ENCODE results near the gene CCDC148.

Gene CCDC148

GRCh38 chr2:158394453-158394852, 62.1 kb downstream of the CCDC148 start:
- in situ Hi-C loops (cut with HindIII; ENCODE audit: low pct_unique_long_range_greater_than_20kb, low sequenced_read_pairs): no loop called here
- no peak for DNase-seq (ENCODE audit: low read depth in 1 of 2, low spot score in 1 of 2)
- no peak for TF ChIP-seq JUND (IDR thresholded peaks at IDR 0.05; ENCODE audit: low read depth)

GRCh38 chr2:158393886-158394285, 62.7 kb downstream of the CCDC148 start:
- in situ Hi-C loops (cut with HindIII; ENCODE audit: low pct_unique_long_range_greater_than_20kb, low sequenced_read_pairs): no loop called here
- TF ChIP-seq JUND (IDR thresholded peaks at IDR 0.05; ENCODE audit: low read depth): no peak
- DNase-seq (ENCODE audit: low read depth in 1 of 2, low spot score in 1 of 2): no peak

GRCh38 chr2:158392687-158393086, 63.9 kb downstream of the CCDC148 start:
- in situ Hi-C loops (cut with HindIII; ENCODE audit: low pct_unique_long_range_greater_than_20kb, low sequenced_read_pairs): no loop called here
- no peak for TF ChIP-seq JUND (IDR thresholded peaks at IDR 0.05; ENCODE audit: low read depth)
- DNase-seq (ENCODE audit: low read depth in 1 of 2, low spot score in 1 of 2): no peak

- no peak for TF ChIP-seq JUND (IDR thresholded peaks at IDR 0.05; ENCODE audit: low read depth)
- in situ Hi-C loops (cut with HindIII; ENCODE audit: low pct_unique_long_range_greater_than_20kb, low sequenced_read_pairs): no loop called here
- no peak for DNase-seq (ENCODE audit: low read depth in 1 of 2, low spot score in 1 of 2)
Observed at GRCh38 chr2:158391876-158392275, 64.7 kb downstream of the CCDC148 start.

- no peak for TF ChIP-seq JUND (IDR thresholded peaks at IDR 0.05; ENCODE audit: low read depth)
- in situ Hi-C loops (cut with HindIII; ENCODE audit: low pct_unique_long_range_greater_than_20kb, low sequenced_read_pairs): no loop called here
Observed at GRCh38 chr2:158391361-158391760, 65.2 kb downstream of the CCDC148 start.

GRCh38 chr2:158388159-158388558, 68.4 kb downstream of the CCDC148 start:
- no peak for DNase-seq (ENCODE audit: low read depth in 1 of 2, low spot score in 1 of 2)
- in situ Hi-C loops (cut with HindIII; ENCODE audit: low pct_unique_long_range_greater_than_20kb, low sequenced_read_pairs): no loop called here
- TF ChIP-seq JUND (IDR thresholded peaks at IDR 0.05; ENCODE audit: low read depth): no peak

More at GRCh38 chr2:158391361-158391760, 65.2 kb downstream of the CCDC148 start:
- no peak for DNase-seq (ENCODE audit: low read depth in 1 of 2, low spot score in 1 of 2)

GRCh38 chr2:158385646-158386045, 70.9 kb downstream of the CCDC148 start:
- in situ Hi-C loops (cut with HindIII; ENCODE audit: low pct_unique_long_range_greater_than_20kb, low sequenced_read_pairs): no loop called here
- TF ChIP-seq JUND (IDR thresholded peaks at IDR 0.05; ENCODE audit: low read depth): no peak
- no peak for DNase-seq (ENCODE audit: low read depth in 1 of 2, low spot score in 1 of 2)

- no peak for DNase-seq (ENCODE audit: low read depth in 1 of 2, low spot score in 1 of 2)
- no peak for TF ChIP-seq JUND (IDR thresholded peaks at IDR 0.05; ENCODE audit: low read depth)
- in situ Hi-C loops (cut with HindIII; ENCODE audit: low pct_unique_long_range_greater_than_20kb, low sequenced_read_pairs): no loop called here
Observed at GRCh38 chr2:158381978-158382377, 74.6 kb downstream of the CCDC148 start.

- DNase-seq (ENCODE audit: low read depth in 1 of 2, low spot score in 1 of 2): no peak
- in situ Hi-C loops (cut with HindIII; ENCODE audit: low pct_unique_long_range_greater_than_20kb, low sequenced_read_pairs): no loop called here
- no peak for TF ChIP-seq JUND (IDR thresholded peaks at IDR 0.05; ENCODE audit: low read depth)
Observed at GRCh38 chr2:158381205-158381604, 75.3 kb downstream of the CCDC148 start.

- in situ Hi-C loops (cut with HindIII; ENCODE audit: low pct_unique_long_range_greater_than_20kb, low sequenced_read_pairs): no loop called here
- no peak for DNase-seq (ENCODE audit: low read depth in 1 of 2, low spot score in 1 of 2)
- no peak for TF ChIP-seq JUND (IDR thresholded peaks at IDR 0.05; ENCODE audit: low read depth)
Observed at GRCh38 chr2:158380746-158381145, 75.8 kb downstream of the CCDC148 start.

- DNase-seq (ENCODE audit: low read depth in 1 of 2, low spot score in 1 of 2): no peak
- TF ChIP-seq JUND (IDR thresholded peaks at IDR 0.05; ENCODE audit: low read depth): no peak
- in situ Hi-C loops (cut with HindIII; ENCODE audit: low pct_unique_long_range_greater_than_20kb, low sequenced_read_pairs): no loop called here
Observed at GRCh38 chr2:158378926-158379325, 77.6 kb downstream of the CCDC148 start.

- DNase-seq (ENCODE audit: low read depth in 1 of 2, low spot score in 1 of 2): no peak
- no peak for TF ChIP-seq JUND (IDR thresholded peaks at IDR 0.05; ENCODE audit: low read depth)
- in situ Hi-C loops (cut with HindIII; ENCODE audit: low pct_unique_long_range_greater_than_20kb, low sequenced_read_pairs): no loop called here
Observed at GRCh38 chr2:158366342-158366741, 90.2 kb downstream of the CCDC148 start.

- TF ChIP-seq JUND (IDR thresholded peaks at IDR 0.05; ENCODE audit: low read depth): no peak
- DNase-seq (ENCODE audit: low read depth in 1 of 2, low spot score in 1 of 2): no peak
- in situ Hi-C loops (cut with HindIII; ENCODE audit: low pct_unique_long_range_greater_than_20kb, low sequenced_read_pairs): no loop called here
Observed at GRCh38 chr2:158359846-158360245, 96.7 kb downstream of the CCDC148 start.

- TF ChIP-seq JUND (IDR thresholded peaks at IDR 0.05; ENCODE audit: low read depth): no peak
- in situ Hi-C loops (cut with HindIII; ENCODE audit: low pct_unique_long_range_greater_than_20kb, low sequenced_read_pairs): no loop called here
- peak in 1 of 2 experiments; percentile 25 for DNase-seq (ENCODE audit: low read depth in 1 of 2, low spot score in 1 of 2)
Observed at GRCh38 chr2:158357699-158358098, 98.9 kb downstream of the CCDC148 start.
